ENCODE data around the gene RALBP1.
"Not testable (repeated sequence)": the region's sequence is repeated elsewhere in the genome, so short reads cannot be mapped to it uniquely, and the experiment has no call there.

The RALBP1 gene
- 87.0 to 145 (median 133) reads per million in 4 experiments for total RNA-seq

- peak; percentile 96 for DNase-seq
Measured at GRCh38 chr18:9474983-9475642, at the start of gene RALBP1. TSS of gene RALBP1 (plus strand) at chr18:9475513. CDS start at chr18:9513046, 37,533 bp downstream.

- no peak for DNase-seq
Measured at GRCh38 chr18:9426753-9427152, 48.6 kb upstream of the RALBP1 start.

- no peak for DNase-seq
Measured at GRCh38 chr18:9428301-9428706, 47.0 kb upstream of the RALBP1 start.

- no peak for DNase-seq
Measured at GRCh38 chr18:9428862-9429661, 46.3 kb upstream of the RALBP1 start.

GRCh38 chr18:9429662-9429993, 45.7 kb upstream of the RALBP1 start:
- DNase-seq = no peak

GRCh38 chr18:9430315-9430714, 45.0 kb upstream of the RALBP1 start:
- DNase-seq = not testable (repeated sequence)

GRCh38 chr18:9431296-9431695, 44.0 kb upstream of the RALBP1 start:
- no peak for DNase-seq

GRCh38 chr18:9433122-9433521, 42.2 kb upstream of the RALBP1 start:
- DNase-seq = not testable (repeated sequence)

- no peak for DNase-seq
Measured at GRCh38 chr18:9433671-9434121, 41.6 kb upstream of the RALBP1 start.

- DNase-seq = no peak
Measured at GRCh38 chr18:9434122-9434701, 41.1 kb upstream of the RALBP1 start.

- DNase-seq = no peak
Measured at GRCh38 chr18:9435041-9435440, 40.3 kb upstream of the RALBP1 start.

- DNase-seq = no peak
Measured at GRCh38 chr18:9436206-9436929, 38.9 kb upstream of the RALBP1 start.

GRCh38 chr18:9437021-9437437, 38.3 kb upstream of the RALBP1 start:
- DNase-seq = no peak

- no peak for DNase-seq
Measured at GRCh38 chr18:9437672-9438071, 37.6 kb upstream of the RALBP1 start.

GRCh38 chr18:9441061-9441460, 34.3 kb upstream of the RALBP1 start:
- DNase-seq = no peak

- DNase-seq = no peak
Measured at GRCh38 chr18:9444549-9444948, 30.8 kb upstream of the RALBP1 start.

GRCh38 chr18:9446839-9447238, 28.5 kb upstream of the RALBP1 start:
- DNase-seq = no peak

GRCh38 chr18:9447334-9447733, 28.0 kb upstream of the RALBP1 start:
- DNase-seq = no peak

GRCh38 chr18:9449600-9450414, 25.5 kb upstream of the RALBP1 start:
- DNase-seq = no peak

GRCh38 chr18:9450920-9451319, 24.4 kb upstream of the RALBP1 start:
- not testable (repeated sequence) for DNase-seq

- no peak for DNase-seq
Measured at GRCh38 chr18:9453283-9453682, 22.0 kb upstream of the RALBP1 start.

- DNase-seq = no peak
Measured at GRCh38 chr18:9454061-9454703, 21.1 kb upstream of the RALBP1 start.

All from effector CD8-positive, alpha-beta T cell (primary cell).